SK-N-SH treated with all-trans-retinoic acid at 6 μM for 48 hours (cell line): ENCODE results near the gene EGR1.

Experiments
- ATAC-seq: fragments of 200-7000 bp; cut with Tn5 transposase; 3 replicates; pipeline ENCODE4 v1.9.1; 2020; ENCODE audit warnings: mild to moderate bottlenecking, moderate library complexity
- BACH2 ChIP-seq: fragments of 250-450 bp; sonication (Bioruptor Pico); IDR thresholded peaks from 2 replicates; pipeline ENCODE4 v1.9.0; 2021; ENCODE audit warnings: mild to moderate bottlenecking, borderline replicate concordance
- CREB5 ChIP-seq: fragments of 250-450 bp; sonication (Bioruptor Pico); IDR thresholded peaks from 2 replicates; pipeline ENCODE4 v1.5.1; 2020; ENCODE audit warnings: low read depth, mild to moderate bottlenecking, moderate library complexity
- CSRNP3 ChIP-seq: fragments of 250-450 bp; sonication (Bioruptor Pico); IDR thresholded peaks from 2 replicates; pipeline ENCODE4 v1.5.1; 2021; ENCODE audit warnings: mild to moderate bottlenecking, moderate library complexity
- ESRRG ChIP-seq: fragments of 250-450 bp; sonication (Bioruptor Pico); IDR thresholded peaks from 2 replicates; pipeline ENCODE4 v1.6.1; 2021; ENCODE audit warnings: mild to moderate bottlenecking
- ISL1 ChIP-seq: fragments of 250-450 bp; sonication (Bioruptor Pico); IDR thresholded peaks from 2 replicates; pipeline ENCODE4 v2.1.2; 2022; ENCODE audit warnings: mild to moderate bottlenecking, moderate library complexity
- OSR1 ChIP-seq: fragments of 250-450 bp; sonication (Bioruptor Pico); IDR thresholded peaks from 2 replicates; pipeline ENCODE4 v1.8.0; 2022; ENCODE audit warnings: moderate library complexity, mild to moderate bottlenecking, inconsistent platforms
- PATZ1 ChIP-seq: fragments of 250-450 bp; sonication (Bioruptor Pico); IDR thresholded peaks from 2 replicates; pipeline ENCODE4 v1.8.0; 2020; ENCODE audit warnings: mild to moderate bottlenecking, moderate library complexity, borderline replicate concordance
- POU6F1 ChIP-seq: fragments of 250-450 bp; sonication (Bioruptor Pico); IDR thresholded peaks from 2 replicates; pipeline ENCODE4 v1.8.0; 2021; ENCODE audit warnings: low read depth, mild to moderate bottlenecking, moderate library complexity, borderline replicate concordance
- PPARA ChIP-seq: fragments of 250-450 bp; sonication (Bioruptor Pico); IDR thresholded peaks from 2 replicates; pipeline ENCODE4 v1.5.0; 2020; ENCODE audit warnings: mild to moderate bottlenecking, borderline replicate concordance
- RARB ChIP-seq: fragments of 250-450 bp; sonication (Bioruptor Pico); IDR thresholded peaks from 2 replicates; pipeline ENCODE4 v1.8.0; 2021; ENCODE audit warnings: mild to moderate bottlenecking, moderate library complexity
- SNAI2 ChIP-seq: fragments of 250-450 bp; sonication (Bioruptor Pico); IDR thresholded peaks from 2 replicates; pipeline ENCODE4 v1.5.0; 2020; ENCODE audit warnings: mild to moderate bottlenecking, moderate library complexity
- TCF4 ChIP-seq: fragments of 250-450 bp; sonication (Bioruptor Pico); IDR thresholded peaks from 2 replicates; pipeline ENCODE4 v1.8.0; 2021; ENCODE audit warnings: mild to moderate bottlenecking, moderate library complexity, borderline replicate concordance
- TOX ChIP-seq: fragments of 250-450 bp; sonication (Bioruptor Pico); IDR thresholded peaks from 2 replicates; pipeline ENCODE4 v1.8.0; 2021; ENCODE audit warnings: mild to moderate bottlenecking, moderate library complexity, borderline replicate concordance
- TSHZ2 ChIP-seq: fragments of 250-450 bp; sonication (Bioruptor Pico); IDR thresholded peaks from 2 replicates; pipeline ENCODE4 v1.5.0; 2020; ENCODE audit warnings: mild to moderate bottlenecking, moderate library complexity
- ZC3H10 ChIP-seq: fragments of 250-450 bp; sonication (Bioruptor Pico); IDR thresholded peaks from 2 replicates; pipeline ENCODE4 v1.5.1; 2021; ENCODE audit warnings: mild to moderate bottlenecking, moderate library complexity
- ZFP3 ChIP-seq: fragments of 250-450 bp; sonication (Bioruptor Pico); IDR thresholded peaks from 2 replicates; pipeline ENCODE4 v1.5.0; 2020; ENCODE audit warnings: mild to moderate bottlenecking, moderate library complexity
- ZFP30 ChIP-seq: fragments of 450-650 bp; formaldehyde crosslinking; IDR thresholded peaks from 2 replicates; pipeline ENCODE4 v1.5.0; 2022; ENCODE audit warnings: mild to moderate bottlenecking, moderate library complexity
- ZNF70 ChIP-seq: fragments of 450-650 bp; formaldehyde crosslinking; IDR thresholded peaks from 2 replicates; pipeline ENCODE4 v1.5.0; 2020; ENCODE audit warnings: mild to moderate bottlenecking, moderate library complexity

Gene EGR1

GRCh38 chr5:138459311-138459933 lies 5.9 kb upstream of the EGR1 start:
- ATAC-seq = no peak

GRCh38 chr5:138460032-138460693 lies 5.1 kb upstream of the EGR1 start:
- TF ChIP-seq TCF4 (CRISPR knock-in tag) (no peak), SNAI2 (CRISPR knock-in tag) (no peak)

More at GRCh38 chr5:138459311-138459933, 5.9 kb upstream of the EGR1 start:
- TF ChIP-seq SNAI2 (CRISPR knock-in tag) (no peak), CREB5 (CRISPR knock-in tag) (no peak), ESRRG (no peak), PATZ1 (no peak), POU6F1 (no peak), ISL1 (CRISPR knock-in tag) (no peak), ZFP3 (CRISPR knock-in tag) (no peak), ZFP30 (no peak), ZNF70 (CRISPR knock-in tag) (no peak)

GRCh38 chr5:138461343-138462125 lies 3.7 kb upstream of the EGR1 start:
- TF ChIP-seq TCF4 (CRISPR knock-in tag) (no peak), CREB5 (CRISPR knock-in tag) (no peak), CSRNP3 (CRISPR knock-in tag) (no peak), ZFP30 (no peak), TSHZ2 (no peak), ZC3H10 (CRISPR knock-in tag) (no peak), RARB (CRISPR knock-in tag) (no peak), BACH2 (CRISPR knock-in tag) (no peak), OSR1 (CRISPR knock-in tag) (no peak), ZFP3 (CRISPR knock-in tag) (no peak), ESRRG (no peak), PATZ1 (no peak), PPARA (no peak), SNAI2 (CRISPR knock-in tag) (no peak), TOX (CRISPR knock-in tag) (no peak), ISL1 (CRISPR knock-in tag) (no peak)
- ATAC-seq = no peak

More at GRCh38 chr5:138460032-138460693, 5.1 kb upstream of the EGR1 start:
- no peak for ATAC-seq
